ENCODE results near the gene DDO.

DNA sequence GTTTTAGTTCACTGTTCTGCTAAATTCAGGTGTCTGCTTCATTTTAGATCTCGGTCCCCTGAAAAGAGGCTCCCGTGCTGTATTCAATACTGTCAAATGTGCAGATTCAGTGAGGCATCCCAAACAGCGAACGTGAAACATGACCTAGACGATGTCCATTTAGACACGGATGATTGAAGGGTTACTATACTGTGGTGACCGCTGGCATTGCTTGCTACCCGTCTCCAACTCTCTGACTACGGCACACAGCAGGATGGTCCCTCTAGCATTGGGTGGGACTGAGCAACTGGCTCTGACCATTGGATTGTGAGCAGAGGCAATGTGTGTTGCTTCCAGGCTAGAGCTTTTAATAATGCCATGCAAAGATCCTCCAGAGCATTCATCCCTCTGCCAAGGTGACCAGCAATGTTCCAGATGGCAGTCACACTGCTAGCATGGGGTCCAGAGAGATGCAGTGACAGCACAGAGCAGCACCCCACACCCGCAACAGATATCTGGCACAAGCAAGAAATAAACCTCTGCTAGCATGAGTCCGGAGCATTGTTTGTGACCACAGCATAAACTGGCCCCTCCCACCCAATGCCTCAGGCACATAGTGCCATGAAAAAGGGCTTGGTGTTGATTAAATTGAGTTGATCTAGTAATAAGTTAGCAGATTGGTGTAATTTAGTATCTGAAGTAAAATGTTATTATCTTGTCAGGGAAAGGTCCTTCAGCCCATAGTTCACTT, 66.2 kb downstream of the DDO start:
- TF ChIP-seq MEF2D (tag; conservative IDR thresholded peaks at IDR 0.05; ENCODE audit: low read depth) (no peak), ZNF77 (CRISPR knock-in tag; IDR thresholded peaks at IDR 0.05) (no peak), CEBPG (CRISPR knock-in tag; IDR thresholded peaks at IDR 0.05) (no peak), CEBPG (tag; conservative IDR thresholded peaks at IDR 0.05 in 1 of 2, IDR thresholded peaks at IDR 0.05 in 1 of 2) (no peak), CHD1 (IDR thresholded peaks at IDR 0.05; ENCODE audit: low read length) (no peak)
